Fibroblast of lung (primary cell): ENCODE measurements around the gene IGF1.

Experiments used
- EZH2 ChIP-seq: IDR thresholded peaks from 2 replicates; pipeline ENCODE4 v1.5.1; 2012; ENCODE audit warnings: low read length, control low read depth, mild to moderate bottlenecking; ENCODE audit errors: missing control alignments
- TF ChIP-seq, protein P1 (sequence below), 2 donors: IDR thresholded peaks in 1 of 2; conservative IDR thresholded peaks in 1 of 2; 1 replicate in 1 of 2; 2 replicates in 1 of 2; pipeline ENCODE4 v1.5.1; 2011 to 2012; ENCODE audit warnings: low read length in 2 of 2, control low read depth in 1 of 2, inconsistent platforms in 1 of 2, low read depth in 1 of 2, mild to moderate bottlenecking in 1 of 2

DNA sequence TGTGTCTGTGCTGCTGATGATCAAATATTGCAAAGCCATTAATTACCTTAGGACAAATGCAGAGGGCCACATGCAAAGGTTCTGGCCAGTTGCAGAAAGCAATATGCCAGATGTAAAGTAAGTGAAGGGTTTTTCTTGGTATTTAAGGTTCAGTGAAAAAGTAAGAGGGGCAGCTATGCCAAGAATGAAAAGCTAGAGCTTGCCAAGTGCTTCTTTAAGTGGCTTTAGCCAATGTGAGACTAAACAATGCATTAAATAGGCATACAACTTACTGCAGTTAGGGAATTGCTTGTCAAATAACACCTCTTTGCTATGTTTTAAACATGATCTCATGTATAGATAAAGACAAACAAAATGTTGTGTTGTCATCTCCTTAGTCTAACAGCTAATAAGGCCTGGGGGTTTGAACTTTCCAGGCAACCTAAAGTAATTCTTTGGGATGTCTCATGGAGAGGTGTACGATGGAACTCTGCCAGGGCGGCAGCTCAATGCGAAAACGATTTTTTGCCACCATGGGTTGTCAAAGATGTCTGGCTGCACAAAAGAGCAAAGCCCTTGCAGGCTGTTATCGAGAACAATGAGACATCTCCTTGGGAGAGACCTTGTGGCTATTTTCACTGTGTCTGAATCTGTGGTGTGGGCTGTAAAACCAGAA, 12.0 kb downstream of the IGF1 start:
- TF ChIP-seq, protein P1, sequence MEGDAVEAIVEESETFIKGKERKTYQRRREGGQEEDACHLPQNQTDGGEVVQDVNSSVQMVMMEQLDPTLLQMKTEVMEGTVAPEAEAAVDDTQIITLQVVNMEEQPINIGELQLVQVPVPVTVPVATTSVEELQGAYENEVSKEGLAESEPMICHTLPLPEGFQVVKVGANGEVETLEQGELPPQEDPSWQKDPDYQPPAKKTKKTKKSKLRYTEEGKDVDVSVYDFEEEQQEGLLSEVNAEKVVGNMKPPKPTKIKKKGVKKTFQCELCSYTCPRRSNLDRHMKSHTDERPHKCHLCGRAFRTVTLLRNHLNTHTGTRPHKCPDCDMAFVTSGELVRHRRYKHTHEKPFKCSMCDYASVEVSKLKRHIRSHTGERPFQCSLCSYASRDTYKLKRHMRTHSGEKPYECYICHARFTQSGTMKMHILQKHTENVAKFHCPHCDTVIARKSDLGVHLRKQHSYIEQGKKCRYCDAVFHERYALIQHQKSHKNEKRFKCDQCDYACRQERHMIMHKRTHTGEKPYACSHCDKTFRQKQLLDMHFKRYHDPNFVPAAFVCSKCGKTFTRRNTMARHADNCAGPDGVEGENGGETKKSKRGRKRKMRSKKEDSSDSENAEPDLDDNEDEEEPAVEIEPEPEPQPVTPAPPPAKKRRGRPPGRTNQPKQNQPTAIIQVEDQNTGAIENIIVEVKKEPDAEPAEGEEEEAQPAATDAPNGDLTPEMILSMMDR (conservative IDR thresholded peaks at IDR 0.05 in 1 of 2, IDR thresholded peaks at IDR 0.05 in 1 of 2; ENCODE audit: low read depth in 1 of 2, low read length in 2 of 2) = no peak
- no peak for TF ChIP-seq EZH2
